GM10248 (cell line): ENCODE data around the gene PSMB3.

Experiments
- CTCF ChIA-PET: fragments of 300-600 bp; sonication (Branson Sonifier 250); formaldehyde crosslinking; extraction: SDS; loops from one replicate; lab custom pipeline; 2021; ENCODE audit warnings: antibody characterized with exemption; lab: Yijun Ruan, JAX
- POLR2A ChIA-PET: fragments of 350-650 bp; sonication (Branson Sonifier 250); formaldehyde crosslinking; extraction: SDS; loops from one replicate; lab custom pipeline; 2020; ENCODE audit warnings: antibody characterized with exemption; lab: Yijun Ruan, JAX
- DNase-seq: peaks from one replicate; pipeline ENCODE4 v3.0.0; 2012; ENCODE audit errors: extremely low spot score
- CTCF ChIP-seq: IDR thresholded peaks from 2 replicates; pipeline ENCODE4 v1.5.1; 2012; ENCODE audit warnings: mild to moderate bottlenecking, low read depth; ENCODE audit errors: extremely low read depth, missing control alignments, control extremely low read depth

PSMB3 gene

DNA sequence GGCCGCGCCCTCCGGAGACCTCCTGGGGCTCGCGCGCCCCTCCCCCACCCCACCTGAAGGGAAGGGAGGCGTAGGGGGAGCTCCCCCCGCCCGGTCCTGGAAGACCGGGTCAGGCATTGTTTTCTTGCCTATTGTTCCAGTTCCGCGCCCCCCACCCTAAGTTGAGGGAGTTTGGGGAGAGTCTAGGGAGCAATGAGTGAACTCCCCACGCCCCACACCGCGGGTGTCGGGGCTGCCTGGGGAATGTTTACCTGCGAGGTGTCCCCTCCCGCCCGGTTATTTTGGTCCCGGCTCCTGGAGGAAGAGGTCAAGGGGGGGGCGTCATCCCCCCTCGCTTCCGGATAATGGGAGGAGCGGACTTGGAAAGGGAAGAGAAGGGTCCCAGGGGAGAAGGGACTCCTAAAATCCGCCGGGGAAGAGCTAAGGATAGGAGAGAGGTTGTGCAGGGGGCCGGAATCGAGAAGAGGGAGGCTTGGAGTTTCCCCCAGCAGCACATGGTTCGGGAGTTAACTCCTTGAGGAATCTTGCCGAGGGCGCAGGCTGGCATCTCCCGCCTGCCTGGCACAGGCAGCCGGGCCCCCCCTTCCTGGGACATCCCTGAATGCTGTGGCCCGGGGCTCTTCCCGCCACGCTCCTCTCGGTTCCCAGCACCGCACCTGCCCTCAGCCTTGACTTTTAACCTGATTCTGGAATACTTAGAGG lies 46.6 kb upstream of the PSMB3 start:
- no peak for DNase-seq
- TF ChIP-seq CTCF, result no peak
- ChIA-PET CTCF (interaction anchor here (1.0 to 3.9 kb wide), 4 partner anchors 10 to 30 kb away, joined by 3 to 18 read pairs (median 8); partner anchors contain the start of gene CISD3), POLR2A (interaction anchor here (0.6 kb wide), 1 partner anchor 30 kb away, joined by 4 read pairs; no protein-coding TSS in a partner anchor)

- ChIA-PET CTCF (interaction anchor here (1.0 to 5.1 kb wide), 6 partner anchors 9 to 31 kb away, joined by 3 to 35 read pairs (median 8); partner anchors contain the start of gene CISD3), POLR2A (no interaction called here)
- DNase-seq, result no peak
- TF ChIP-seq CTCF, result no peak
These were observed 45.9 kb upstream of the PSMB3 start for GRCh38 chr17:38706505-38707216.

DNA sequence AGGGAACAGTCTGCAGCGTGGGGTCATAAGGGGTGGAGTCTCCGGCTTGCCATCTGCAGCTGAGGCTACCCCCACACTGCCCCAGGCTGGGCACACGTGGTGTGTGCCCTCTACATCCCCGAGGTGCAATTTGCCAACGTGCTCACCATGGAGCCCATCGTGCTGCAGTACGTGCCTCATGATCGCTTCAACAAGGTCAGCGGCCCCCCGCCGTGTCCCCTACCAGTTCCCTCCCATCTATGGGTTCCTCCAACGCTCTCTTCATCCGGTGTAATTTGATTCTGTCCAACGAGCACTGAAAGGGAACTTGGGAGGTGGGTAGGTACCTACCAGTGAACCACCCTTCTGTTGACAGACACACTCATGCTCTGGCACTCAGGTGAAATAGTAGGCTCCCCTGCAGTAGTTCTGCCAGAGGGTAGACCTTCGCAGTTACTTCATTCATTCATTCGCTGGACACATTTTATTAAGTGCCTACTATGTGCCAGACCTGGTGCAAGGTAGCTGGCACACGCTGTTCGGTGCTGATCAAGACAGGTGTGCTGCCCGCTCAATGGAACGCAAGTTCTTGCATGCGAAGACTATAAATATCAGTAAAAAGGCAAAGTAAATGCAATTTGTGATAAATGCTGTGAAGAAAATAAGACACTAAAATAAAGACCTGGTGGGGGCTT lies 44.7 kb upstream of the PSMB3 start:
- POLR2A ChIA-PET, result no interaction called here
- TF ChIP-seq CTCF, result no peak
- CTCF ChIA-PET, result interaction anchor here (1.4 to 5.1 kb wide), 4 partner anchors 8 to 32 kb away, joined by 3 to 35 read pairs (median 14); no protein-coding TSS in a partner anchor
- no peak for DNase-seq

DNA sequence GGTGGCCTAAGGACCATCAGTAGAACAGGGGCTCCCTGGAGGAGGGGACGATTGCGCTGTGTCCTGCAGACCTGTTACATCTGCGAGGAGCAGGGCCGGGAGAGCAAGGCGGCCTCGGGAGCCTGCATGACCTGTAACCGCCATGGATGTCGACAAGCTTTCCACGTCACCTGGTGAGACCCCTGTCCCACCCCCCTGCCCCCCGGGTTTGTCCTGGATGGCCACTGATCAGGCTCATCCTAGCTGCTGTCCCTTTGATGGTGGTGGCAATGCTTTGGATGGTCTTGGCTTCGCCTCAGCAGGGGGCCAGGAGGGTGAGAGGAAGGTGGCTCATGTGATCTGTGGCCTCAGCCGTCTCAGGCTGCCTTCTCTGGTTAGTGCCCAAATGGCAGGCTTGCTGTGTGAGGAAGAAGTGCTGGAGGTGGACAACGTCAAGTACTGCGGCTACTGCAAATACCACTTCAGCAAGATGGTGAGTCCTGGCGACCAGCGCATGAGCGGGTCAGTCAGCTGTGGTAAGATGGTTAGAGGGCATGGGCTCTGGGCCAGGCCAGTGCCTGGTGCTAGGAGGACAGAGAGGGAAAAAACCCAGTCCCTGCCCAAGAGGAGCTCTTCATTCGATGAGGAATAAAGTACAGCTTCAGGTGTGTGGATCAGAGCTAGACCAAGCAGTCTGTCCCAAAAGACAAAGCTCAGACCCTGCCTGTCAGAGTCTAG lies 43.3 kb upstream of the PSMB3 start:
- ChIA-PET POLR2A (interaction anchor here (0.7 kb wide), 1 partner anchor 19 kb away, joined by 3 read pairs; no protein-coding TSS in a partner anchor), CTCF (interaction anchor here (1.0 to 5.1 kb wide), 4 partner anchors 16 to 32 kb away, joined by 3 to 35 read pairs (median 8); no protein-coding TSS in a partner anchor)
- TF ChIP-seq CTCF, result no peak
- no peak for DNase-seq

GRCh38 chr17:38709864-38710603 lies 42.5 kb upstream of the PSMB3 start:
- ChIA-PET CTCF (interaction anchor here (0.9 to 5.1 kb wide), 8 partner anchors 12 to 42 kb away, joined by 3 to 35 read pairs (median 4); no protein-coding TSS in a partner anchor), POLR2A (interaction anchor here (0.7 kb wide), 1 partner anchor 19 kb away, joined by 3 read pairs; no protein-coding TSS in a partner anchor)
- DNase-seq, result no peak
- no peak for TF ChIP-seq CTCF
